Measurements from ENCODE around the gene ITPKA.
"Not testable (repeated sequence)": the region's sequence is repeated elsewhere in the genome, so short reads cannot be mapped to it uniquely, and the experiment has no call there.

The ITPKA gene

GRCh38 chr15:41493205-41493901 is at the start of gene ITPKA:
ITPKA (plus strand) TSS chr15:41493874; CDS start chr15:41493928, 54 bp downstream.
- peak; percentile 88 for DNase-seq

- no peak for DNase-seq
Measured at GRCh38 chr15:41445399-41445798, 48.3 kb upstream of the ITPKA start.

- DNase-seq: no peak
Measured at GRCh38 chr15:41462084-41462795, 31.4 kb upstream of the ITPKA start.

- DNase-seq: no peak
Measured at GRCh38 chr15:41464889-41465580, 28.6 kb upstream of the ITPKA start.

- no peak for DNase-seq
Measured at GRCh38 chr15:41465822-41466421, 27.8 kb upstream of the ITPKA start.

- DNase-seq: no peak
Measured at GRCh38 chr15:41466711-41467110, 27.0 kb upstream of the ITPKA start.

- not testable (repeated sequence) for DNase-seq
Measured at GRCh38 chr15:41469644-41470043, 24.0 kb upstream of the ITPKA start.

- no peak for DNase-seq
Measured at GRCh38 chr15:41473418-41473817, 20.3 kb upstream of the ITPKA start.

- DNase-seq: no peak
Measured at GRCh38 chr15:41474436-41474835, 19.2 kb upstream of the ITPKA start.

GRCh38 chr15:41474941-41475340 is 18.7 kb upstream of the ITPKA start:
- DNase-seq: no peak

- no peak for DNase-seq
Measured at GRCh38 chr15:41476416-41477048, 17.1 kb upstream of the ITPKA start.

GRCh38 chr15:41480396-41481140 is 13.1 kb upstream of the ITPKA start:
- DNase-seq: no peak

- no peak for DNase-seq
Measured at GRCh38 chr15:41482110-41482877, 11.4 kb upstream of the ITPKA start.

- no peak for DNase-seq
Measured at GRCh38 chr15:41483115-41483514, 10.6 kb upstream of the ITPKA start.

- DNase-seq: no peak
Measured at GRCh38 chr15:41483519-41483918, 10.2 kb upstream of the ITPKA start.

GRCh38 chr15:41484937-41485625 is 8.6 kb upstream of the ITPKA start:
- DNase-seq: no peak

GRCh38 chr15:41486286-41486685 is 7.4 kb upstream of the ITPKA start:
- no peak for DNase-seq

GRCh38 chr15:41487381-41487780 is 6.3 kb upstream of the ITPKA start:
- DNase-seq: no peak

- DNase-seq: no peak
Measured at GRCh38 chr15:41487802-41488201, 5.9 kb upstream of the ITPKA start.

GRCh38 chr15:41489641-41490040 is 4.0 kb upstream of the ITPKA start:
- DNase-seq: no peak

- no peak for DNase-seq
Measured at GRCh38 chr15:41490355-41490754, 3.3 kb upstream of the ITPKA start.

All from activated T-cell treated with anti-CD3 and anti-CD28 coated beads for 4 hours (primary cell).